Central memory CD4-positive, alpha-beta T cell (primary cell): Measurements from ENCODE around the gene ELP4.

ENCODE experiments used
- DNase-seq: peaks from one replicate; pipeline ENCODE4 v3.0.0; 2022

Gene ELP4

GRCh38 chr11:31827455-31828206 lies 318.1 kb downstream of the ELP4 start:
- no peak for DNase-seq

GRCh38 chr11:31828217-31828616 lies 318.6 kb downstream of the ELP4 start:
- DNase-seq: no peak

DNA sequence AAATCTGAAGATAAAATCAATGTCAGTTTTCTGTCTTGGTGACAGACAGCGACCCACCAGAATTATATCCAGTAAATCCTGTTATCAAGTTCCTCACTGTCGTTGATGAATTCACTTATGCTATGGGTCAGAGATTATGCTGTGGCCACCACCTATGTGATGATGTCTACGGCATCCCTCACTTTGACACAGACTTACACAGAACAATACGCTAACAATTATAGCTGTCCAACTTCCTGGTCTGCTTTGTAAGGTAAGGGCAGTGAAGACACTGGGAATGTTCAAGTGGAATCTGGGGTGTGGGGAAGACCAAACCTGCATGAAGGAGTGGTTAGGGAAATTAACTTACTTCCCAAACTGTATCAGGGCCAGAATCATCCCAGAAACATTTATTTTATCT lies 320.8 kb downstream of the ELP4 start:
- no peak for DNase-seq

DNA sequence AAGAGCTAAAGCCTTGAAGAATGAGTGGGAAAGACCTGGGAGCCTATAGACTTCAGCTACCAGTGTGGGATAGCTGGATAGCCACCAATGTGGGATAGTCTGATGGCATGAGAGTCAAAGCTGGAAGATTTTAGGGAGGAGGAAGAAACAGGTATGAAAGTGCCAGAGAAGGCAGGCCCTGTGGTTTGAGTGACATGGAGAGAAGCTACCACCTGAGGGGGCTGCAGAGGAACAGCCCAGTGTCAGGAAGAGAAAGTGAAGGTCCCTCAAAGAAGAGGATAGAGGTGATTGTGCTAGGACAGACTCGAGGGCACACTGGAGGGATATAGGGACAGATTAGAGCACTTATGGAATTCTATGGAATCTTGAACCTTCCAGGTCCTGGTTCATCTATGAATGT lies 324.7 kb downstream of the ELP4 start:
- DNase-seq: no peak
